Fibroblast of lung (primary cell): Measurements from ENCODE around the gene PCSK5.

Experiments used
- EZH2 ChIP-seq: IDR thresholded peaks from 2 replicates; pipeline ENCODE4 v1.5.1; 2012; ENCODE audit warnings: low read length, control low read depth, mild to moderate bottlenecking; ENCODE audit errors: missing control alignments
- TF ChIP-seq, protein P1 (sequence below), 2 donors: IDR thresholded peaks in 1 of 2; conservative IDR thresholded peaks in 1 of 2; 1 replicate in 1 of 2; 2 replicates in 1 of 2; pipeline ENCODE4 v1.5.1; 2011 to 2012; ENCODE audit warnings: low read length in 2 of 2, control low read depth in 1 of 2, inconsistent platforms in 1 of 2, low read depth in 1 of 2, mild to moderate bottlenecking in 1 of 2

- TF ChIP-seq EZH2, result no peak
- TF ChIP-seq, protein P1, sequence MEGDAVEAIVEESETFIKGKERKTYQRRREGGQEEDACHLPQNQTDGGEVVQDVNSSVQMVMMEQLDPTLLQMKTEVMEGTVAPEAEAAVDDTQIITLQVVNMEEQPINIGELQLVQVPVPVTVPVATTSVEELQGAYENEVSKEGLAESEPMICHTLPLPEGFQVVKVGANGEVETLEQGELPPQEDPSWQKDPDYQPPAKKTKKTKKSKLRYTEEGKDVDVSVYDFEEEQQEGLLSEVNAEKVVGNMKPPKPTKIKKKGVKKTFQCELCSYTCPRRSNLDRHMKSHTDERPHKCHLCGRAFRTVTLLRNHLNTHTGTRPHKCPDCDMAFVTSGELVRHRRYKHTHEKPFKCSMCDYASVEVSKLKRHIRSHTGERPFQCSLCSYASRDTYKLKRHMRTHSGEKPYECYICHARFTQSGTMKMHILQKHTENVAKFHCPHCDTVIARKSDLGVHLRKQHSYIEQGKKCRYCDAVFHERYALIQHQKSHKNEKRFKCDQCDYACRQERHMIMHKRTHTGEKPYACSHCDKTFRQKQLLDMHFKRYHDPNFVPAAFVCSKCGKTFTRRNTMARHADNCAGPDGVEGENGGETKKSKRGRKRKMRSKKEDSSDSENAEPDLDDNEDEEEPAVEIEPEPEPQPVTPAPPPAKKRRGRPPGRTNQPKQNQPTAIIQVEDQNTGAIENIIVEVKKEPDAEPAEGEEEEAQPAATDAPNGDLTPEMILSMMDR (conservative IDR thresholded peaks at IDR 0.05 in 1 of 2, IDR thresholded peaks at IDR 0.05 in 1 of 2; ENCODE audit: low read depth in 1 of 2, low read length in 2 of 2), result no peak
Observed at GRCh38 chr9:76180541-76180940, 290.1 kb downstream of the PCSK5 start.
